WI38 (cell line): ENCODE measurements around the gene KDM4C.

ENCODE experiments used
- H3K4me3 ChIP-seq: 2 replicates; pipeline ENCODE4 v1.5.1; 2011; ENCODE audit warnings: low read depth, mild to moderate bottlenecking, control low read depth, low read length
- TF ChIP-seq, protein P1 (sequence below): IDR thresholded peaks from 2 replicates; pipeline ENCODE4 v1.5.1; 2012; ENCODE audit warnings: low read depth, mild to moderate bottlenecking, control low read depth, low read length

The KDM4C gene

DNA sequence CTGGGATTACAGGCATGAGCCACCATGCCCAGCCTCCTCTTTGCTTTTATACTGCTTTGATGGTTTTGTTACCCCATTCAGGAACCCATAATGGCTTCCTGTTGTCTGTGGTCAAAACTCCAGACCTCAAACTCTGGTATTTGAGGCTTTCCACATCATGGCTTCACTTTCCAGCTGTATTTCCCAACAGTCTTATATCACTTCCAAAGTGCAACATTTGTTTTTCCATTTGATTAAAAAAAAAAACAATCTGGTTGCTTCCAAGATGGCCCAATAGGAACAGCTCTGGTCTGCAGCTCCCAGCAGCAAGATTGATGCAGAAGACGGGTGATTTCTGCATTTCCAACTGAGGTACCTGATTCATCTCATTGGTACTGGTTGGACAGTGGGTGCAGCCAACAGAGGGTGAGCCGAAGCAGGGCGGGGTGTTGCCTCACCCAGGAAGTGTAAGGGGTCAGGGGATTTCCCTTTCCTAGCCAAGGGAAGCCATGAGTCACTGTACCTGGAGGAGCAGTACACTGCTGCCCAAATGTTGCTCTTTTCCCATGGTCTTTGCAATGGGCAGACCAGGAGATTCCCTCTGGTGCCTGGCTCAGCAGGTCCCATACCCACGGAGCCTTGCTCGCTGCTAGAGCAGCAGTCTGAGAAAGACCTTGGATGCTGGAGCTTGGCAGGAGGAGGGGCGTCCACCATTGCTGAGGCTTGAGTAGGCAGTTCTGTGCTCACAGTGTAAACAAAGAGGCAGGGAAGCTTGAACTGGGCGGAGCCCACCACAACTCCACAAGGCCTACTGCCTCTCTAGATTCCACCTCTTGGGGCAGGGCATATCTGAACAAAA, 458.4 kb downstream of the KDM4C start:
- TF ChIP-seq, protein P1, sequence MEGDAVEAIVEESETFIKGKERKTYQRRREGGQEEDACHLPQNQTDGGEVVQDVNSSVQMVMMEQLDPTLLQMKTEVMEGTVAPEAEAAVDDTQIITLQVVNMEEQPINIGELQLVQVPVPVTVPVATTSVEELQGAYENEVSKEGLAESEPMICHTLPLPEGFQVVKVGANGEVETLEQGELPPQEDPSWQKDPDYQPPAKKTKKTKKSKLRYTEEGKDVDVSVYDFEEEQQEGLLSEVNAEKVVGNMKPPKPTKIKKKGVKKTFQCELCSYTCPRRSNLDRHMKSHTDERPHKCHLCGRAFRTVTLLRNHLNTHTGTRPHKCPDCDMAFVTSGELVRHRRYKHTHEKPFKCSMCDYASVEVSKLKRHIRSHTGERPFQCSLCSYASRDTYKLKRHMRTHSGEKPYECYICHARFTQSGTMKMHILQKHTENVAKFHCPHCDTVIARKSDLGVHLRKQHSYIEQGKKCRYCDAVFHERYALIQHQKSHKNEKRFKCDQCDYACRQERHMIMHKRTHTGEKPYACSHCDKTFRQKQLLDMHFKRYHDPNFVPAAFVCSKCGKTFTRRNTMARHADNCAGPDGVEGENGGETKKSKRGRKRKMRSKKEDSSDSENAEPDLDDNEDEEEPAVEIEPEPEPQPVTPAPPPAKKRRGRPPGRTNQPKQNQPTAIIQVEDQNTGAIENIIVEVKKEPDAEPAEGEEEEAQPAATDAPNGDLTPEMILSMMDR: no peak
- H3K4me3 ChIP-seq: no peak overlapping the region

DNA sequence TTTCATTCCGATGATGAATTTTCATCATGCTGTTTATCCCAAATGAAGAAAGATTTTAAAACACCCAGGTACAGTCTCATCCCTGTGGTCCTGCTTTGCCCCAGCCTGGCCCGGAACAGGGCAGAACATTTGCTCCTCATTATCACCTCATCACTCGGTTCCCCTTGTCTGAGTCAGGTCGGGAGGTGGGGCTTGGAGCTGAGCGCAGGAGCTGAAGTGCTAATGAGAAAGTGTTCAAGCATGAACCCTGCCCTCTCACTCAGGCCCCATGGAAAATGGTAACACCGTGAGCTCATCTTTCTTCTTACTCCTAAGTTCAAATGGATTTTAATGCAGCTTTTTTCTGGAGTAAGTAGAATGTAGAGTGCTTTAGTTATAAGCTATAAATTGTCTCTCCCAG, 466.2 kb downstream of the KDM4C start:
- H3K4me3 ChIP-seq: no peak overlapping the region
- TF ChIP-seq, protein P1: no peak
